Inflammatory macrophage treated with lipopolysaccharide for 1 hour (primary cell): ENCODE measurements around the gene PUS7L.
"Not testable (repeated sequence)": the region's sequence is repeated elsewhere in the genome, so short reads cannot be mapped to it uniquely, and the experiment has no call there.

Source experiments
- DNase-seq, 2 donors: peaks; one replicate each; pipeline ENCODE4 v3.0.0-alpha.2; 2020 to 2022

Gene PUS7L

DNA sequence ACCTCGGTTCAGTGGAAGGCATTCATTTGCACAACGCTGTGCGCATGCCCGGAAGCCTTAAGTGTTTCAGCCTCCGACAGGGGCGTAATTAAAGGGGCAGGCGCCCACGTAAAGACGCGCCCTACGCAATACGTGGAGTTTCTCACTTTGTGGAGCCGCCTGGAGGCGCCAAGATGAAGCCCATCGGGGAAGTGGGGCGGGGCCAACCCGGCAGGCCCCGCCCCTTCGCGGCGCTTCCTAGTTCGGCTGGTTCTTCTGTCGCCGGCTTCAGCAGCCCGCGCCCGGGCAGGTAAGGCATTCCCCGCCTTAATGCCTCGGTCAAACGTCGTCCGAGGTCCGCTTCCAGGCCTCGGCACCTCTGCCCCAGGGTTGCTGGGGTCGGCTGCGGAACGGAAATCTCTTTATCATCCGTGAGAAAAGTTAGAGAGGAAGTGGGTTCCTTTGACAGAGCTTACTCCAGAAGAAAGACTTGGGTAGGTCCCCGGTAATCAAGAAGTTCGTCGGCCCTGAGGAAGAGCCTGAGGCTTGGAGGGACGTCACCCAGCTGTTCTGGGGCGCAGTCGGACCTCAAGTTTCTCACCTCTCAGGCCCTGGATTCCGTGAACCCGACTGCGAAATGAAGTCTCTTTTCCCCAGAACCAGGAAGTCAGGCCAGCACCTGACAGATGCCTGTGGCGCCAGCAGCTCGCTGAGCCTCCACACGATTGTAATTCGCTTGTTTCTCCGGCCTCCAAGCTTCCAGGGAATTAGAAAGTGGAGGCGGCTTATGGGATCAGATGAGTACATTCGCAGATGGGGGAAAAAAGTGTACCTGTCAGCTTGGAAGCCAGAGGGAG is at the start of gene PUS7L, which contains the start of gene IRAK4:
TSS of gene PUS7L (minus strand) at position 63 of the 836 bp plus-strand sequence. CDS start 3,545 bp downstream, outside the sequence.
TSS of gene IRAK4 (plus strand) at position 224 of the 836 bp plus-strand sequence. CDS start 9,161 bp downstream, outside the sequence.
- peak; percentile 96 to 99 for DNase-seq

DNA sequence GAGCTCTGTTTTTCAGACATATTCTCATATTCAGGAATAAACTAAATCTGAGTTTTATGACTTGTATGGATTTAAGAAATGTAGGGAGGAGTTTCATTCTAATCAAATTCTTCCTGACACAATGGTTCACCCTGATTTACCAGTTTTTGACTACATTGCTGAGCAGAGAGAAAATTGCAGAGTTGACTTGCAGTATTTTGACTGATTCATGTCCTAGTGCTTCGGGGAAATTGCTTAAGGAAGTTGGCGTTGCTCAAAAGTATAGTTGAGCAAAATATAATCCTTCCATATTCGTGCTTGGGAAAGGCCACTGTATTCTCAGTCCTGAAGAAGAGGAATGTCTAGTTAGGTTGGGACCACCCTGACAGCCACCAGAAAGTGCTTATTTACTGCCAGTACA is 48.8 kb upstream of the PUS7L start:
- peak; percentile 67 to 70 for DNase-seq

- no peak for DNase-seq
Measured at GRCh38 chr12:43806737-43807072, 48.1 kb upstream of the PUS7L start.

GRCh38 chr12:43805860-43806736 is 47.5 kb upstream of the PUS7L start, which contains the start of gene TWF1:
Gene TWF1, minus strand, starts transcription at chr12:43806317. Its CDS starts 72 bp downstream, at chr12:43806245.
- DNase-seq = peak; percentile 75 to 85

GRCh38 chr12:43805149-43805859 is 46.7 kb upstream of the PUS7L start:
- no peak for DNase-seq

DNA sequence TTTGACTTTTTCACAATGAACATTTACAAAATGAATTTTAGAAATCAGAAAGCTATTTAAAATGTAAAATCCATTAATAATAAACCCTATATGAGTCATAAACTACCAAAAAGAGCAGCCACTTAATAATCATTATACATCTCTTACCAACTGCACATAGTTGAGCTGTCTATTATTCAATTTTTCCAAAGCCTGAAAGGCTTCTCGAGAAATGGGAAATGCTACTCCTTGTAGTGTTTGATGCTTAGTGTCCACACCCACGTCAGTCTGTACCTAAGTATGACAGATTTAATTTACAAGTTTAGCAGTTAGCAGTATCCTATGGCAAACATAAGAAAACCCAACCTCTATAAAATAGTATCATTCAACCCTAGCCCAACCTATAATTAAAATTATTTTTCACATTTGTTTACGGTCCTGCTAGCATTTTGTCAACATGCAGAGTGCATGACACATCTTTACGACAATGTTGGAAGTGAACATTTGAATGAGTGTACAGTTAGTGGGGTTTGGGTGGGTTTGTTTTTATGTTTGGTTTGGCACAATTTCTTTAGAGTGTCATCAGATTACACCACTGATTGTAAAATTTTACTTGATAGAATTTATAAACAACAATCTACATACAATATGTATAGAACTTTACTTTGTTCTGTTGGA is 39.1 kb upstream of the PUS7L start:
- DNase-seq = no peak

GRCh38 chr12:43795716-43796280 is 37.2 kb upstream of the PUS7L start:
- DNase-seq = no peak

- no peak for DNase-seq
Measured at GRCh38 chr12:43789941-43790340, 31.4 kb upstream of the PUS7L start.

DNA sequence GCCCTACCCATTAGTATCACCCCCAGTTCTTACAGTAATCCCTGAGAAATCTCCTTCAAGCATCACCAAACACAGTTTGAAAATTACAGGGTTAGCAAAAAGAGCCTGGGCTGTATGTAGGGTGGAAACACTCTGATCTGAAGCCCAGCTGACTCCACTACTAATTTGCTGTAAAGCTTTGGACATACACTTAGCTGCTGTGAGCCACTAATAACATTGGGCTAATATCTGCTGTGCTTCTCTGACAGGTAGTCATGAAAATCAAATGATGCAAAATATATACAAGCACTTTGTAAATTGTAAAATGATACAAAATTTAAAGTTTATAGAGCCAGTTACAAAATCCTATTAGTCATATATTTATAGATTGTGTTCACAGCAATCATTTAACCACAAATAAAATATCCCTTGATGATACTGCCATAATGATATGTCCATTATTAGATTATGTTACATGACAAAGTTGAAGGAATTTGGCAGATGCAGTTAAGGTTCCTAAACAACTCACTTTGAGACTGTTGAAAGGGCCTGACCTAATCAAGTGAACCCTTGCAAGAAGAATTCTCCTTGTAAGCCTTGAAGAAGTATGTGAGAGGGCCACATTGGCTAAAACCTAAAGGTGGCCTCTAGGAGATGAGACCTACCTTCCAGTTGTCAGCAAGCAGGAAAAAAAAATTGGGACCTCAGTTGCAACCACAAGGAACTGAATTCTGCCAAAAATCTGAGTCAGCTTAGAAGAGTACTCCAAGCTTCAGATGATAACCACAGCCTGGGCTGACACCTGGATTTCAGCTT is 28.5 kb upstream of the PUS7L start:
- DNase-seq = no peak

DNA sequence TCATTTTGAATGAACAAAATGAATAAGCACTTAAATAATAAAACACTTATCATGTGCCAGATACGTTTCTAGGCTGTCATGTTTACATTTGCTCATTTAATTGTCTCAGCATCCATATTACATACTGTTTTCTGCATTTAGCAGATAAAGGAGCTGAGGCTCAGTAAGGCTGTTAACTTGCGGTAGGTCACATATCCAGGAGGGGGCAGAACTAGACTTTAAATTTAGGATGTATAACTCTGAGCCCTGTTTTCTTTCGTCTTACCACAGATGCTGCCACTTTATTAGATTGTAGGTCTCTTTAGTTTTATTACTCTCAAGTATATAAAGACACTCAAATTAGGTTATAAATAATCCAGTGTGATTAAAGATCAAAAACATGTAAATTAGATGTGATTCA is 17.9 kb upstream of the PUS7L start:
- DNase-seq = peak in 1 of 2 donors; percentile 30

- DNase-seq = no peak
Measured at GRCh38 chr12:43766291-43766690, 7.7 kb upstream of the PUS7L start.

- no peak for DNase-seq
Measured at GRCh38 chr12:43764528-43764927, 5.9 kb upstream of the PUS7L start.

DNA sequence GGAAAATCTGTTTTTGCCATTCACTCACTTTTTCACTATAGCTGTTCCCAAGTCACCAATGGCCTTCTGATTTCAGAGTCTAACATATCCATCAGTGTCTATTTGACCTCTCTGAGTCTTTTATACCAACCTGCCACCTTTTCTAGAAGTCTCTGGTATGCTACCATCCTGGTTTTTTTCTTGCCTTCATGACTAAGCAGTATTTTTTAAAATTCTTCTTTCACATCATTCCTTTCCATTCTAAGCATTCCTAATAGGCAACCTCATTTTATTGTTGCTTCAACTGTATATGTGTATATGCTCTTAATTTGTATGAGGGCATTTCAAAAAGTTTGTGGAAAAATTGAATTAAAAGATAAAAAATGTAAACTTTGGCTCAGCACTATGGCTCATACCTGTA is 5.2 kb upstream of the PUS7L start:
- DNase-seq = no peak

GRCh38 chr12:43762596-43762995 is 4.0 kb upstream of the PUS7L start:
- no peak for DNase-seq

DNA sequence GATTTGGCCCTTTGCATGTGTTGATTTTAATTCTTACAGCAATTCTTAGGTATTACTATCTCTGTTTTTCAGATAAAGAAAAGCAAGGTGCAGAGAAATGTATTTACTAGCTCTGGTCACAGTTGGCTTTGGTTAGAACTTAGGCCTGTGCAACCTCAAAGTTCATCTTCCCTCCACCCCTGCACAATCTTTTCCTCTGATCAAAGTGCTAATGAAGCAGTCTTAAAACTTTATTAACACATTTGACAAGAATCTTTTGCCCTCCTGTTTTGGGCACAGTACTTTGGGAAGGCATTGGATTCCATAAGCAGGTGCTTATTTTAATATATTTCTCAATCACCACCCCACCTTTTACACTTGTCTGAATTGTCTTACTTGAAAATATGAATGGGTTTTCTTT is 2.9 kb upstream of the PUS7L start:
- no peak for DNase-seq

DNA sequence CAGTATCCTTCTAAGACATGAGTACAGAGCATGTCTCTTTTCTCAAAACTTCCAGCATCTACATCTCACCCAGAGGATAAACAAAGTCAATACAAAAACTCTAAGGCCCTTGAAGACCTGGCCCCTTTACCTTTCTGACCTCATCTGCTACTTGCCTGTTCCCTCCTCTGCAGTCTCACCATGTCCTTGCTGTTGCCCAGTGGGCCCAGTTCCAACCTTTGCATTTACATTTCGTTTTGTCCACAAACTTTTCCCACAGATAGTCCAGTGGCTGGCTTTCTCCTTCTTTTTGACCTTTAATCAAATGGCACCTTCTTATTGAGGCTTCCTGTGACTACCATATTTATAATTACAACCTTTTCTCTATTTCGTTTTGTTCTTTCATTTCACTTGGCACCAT is 1.8 kb upstream of the PUS7L start:
- DNase-seq = no peak

DNA sequence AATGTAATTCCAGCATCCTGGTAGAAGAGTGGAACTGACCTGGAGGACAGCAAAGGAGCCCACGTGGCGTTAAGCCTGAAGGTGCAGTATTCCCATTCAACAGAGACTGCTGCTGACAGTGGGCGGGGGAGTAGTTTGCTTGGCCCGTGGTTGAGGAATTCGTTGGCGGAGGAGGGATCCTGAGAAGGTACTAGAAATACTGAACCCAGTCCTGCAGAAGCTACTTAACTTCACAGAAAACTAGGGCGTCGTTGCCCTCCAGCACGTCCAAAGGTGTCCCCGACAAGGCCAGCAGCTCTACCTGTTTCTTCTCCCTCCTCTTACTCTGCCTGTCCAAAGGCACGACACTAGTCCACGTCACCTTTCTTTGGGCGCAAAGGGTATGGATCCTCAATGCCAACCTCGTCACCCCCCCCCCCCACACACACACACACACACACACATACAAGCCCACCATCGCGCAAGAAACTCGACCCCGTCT is 303 bp downstream of the PUS7L start:
- DNase-seq = peak in 1 of 2 donors; percentile 5

DNA sequence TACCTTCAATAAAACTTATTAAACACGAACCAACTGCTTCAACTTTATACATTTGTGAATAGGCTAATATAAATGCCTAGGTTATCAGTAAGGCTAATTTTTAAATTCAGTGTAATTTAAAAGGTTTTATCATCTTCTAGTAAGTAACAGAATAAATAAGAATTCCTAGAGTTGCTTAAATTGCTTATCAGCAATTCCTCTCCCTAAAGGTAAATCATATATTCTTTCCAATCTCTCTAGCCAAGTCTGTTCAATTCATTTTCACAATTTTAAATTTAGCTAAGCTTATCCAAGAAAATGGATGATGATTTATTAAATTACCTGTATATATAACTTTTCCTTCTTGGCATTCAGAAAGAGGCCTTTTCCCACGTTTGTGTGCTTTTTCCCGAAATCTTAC is 4.6 kb downstream of the PUS7L start:
- DNase-seq = no peak

- not testable (repeated sequence) for DNase-seq
Measured at GRCh38 chr12:43751360-43751759, 7.2 kb downstream of the PUS7L start.

GRCh38 chr12:43750814-43751213 is 7.8 kb downstream of the PUS7L start:
- DNase-seq = no peak

DNA sequence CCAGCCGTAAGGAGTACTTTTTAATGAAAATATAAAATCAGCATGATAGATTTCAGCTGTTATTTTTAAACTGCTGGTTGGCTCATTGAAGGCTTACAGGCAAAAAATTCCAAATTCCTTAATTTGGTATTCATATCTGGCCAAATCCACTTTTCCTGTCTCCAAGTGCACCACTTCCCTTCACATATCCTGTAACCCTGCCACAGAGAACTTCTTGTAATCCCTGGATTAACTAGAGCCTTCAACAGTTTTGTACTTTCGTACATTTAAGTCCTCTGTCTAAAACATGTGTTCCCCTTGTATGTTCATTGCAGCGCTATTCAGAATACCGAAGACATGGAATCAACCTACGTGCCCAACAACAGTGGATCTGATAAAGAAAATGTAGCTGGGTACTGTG is 9.6 kb downstream of the PUS7L start:
- no peak for DNase-seq
